ENCODE data around the gene RCAN1.

Gene RCAN1

DNA sequence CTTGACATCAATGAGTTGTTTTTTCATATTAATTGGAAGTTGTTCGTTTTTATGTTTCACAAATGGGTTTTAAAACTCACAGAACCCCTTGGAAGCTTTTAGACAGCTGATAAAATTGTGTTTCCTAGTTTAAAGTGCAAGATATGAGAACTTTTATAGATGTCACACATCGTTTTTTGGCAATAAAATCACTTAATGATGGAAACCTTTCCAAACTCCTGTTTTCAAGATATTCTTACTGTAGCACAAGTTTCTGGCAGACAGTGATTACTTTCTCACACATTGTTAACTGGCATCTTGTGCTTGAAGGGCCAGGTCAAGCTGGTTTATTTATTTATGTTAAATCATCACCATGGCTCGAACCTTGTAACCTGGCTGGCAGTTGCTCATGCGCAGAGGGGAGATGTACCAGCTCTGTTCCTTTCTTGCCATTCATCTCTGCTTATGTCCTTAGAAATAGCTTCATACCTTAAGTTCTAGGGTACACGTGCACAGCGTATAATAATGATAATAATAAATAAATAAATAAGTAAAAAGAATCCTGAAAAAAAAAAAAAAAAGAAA, 10.2 kb upstream of the RCAN1 start:
- H3K4me3 ChIP-seq (ENCODE audit: low read depth, low read length), result no peak overlapping the region
- TF ChIP-seq, protein P1, sequence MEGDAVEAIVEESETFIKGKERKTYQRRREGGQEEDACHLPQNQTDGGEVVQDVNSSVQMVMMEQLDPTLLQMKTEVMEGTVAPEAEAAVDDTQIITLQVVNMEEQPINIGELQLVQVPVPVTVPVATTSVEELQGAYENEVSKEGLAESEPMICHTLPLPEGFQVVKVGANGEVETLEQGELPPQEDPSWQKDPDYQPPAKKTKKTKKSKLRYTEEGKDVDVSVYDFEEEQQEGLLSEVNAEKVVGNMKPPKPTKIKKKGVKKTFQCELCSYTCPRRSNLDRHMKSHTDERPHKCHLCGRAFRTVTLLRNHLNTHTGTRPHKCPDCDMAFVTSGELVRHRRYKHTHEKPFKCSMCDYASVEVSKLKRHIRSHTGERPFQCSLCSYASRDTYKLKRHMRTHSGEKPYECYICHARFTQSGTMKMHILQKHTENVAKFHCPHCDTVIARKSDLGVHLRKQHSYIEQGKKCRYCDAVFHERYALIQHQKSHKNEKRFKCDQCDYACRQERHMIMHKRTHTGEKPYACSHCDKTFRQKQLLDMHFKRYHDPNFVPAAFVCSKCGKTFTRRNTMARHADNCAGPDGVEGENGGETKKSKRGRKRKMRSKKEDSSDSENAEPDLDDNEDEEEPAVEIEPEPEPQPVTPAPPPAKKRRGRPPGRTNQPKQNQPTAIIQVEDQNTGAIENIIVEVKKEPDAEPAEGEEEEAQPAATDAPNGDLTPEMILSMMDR (IDR thresholded peaks at IDR 0.05; ENCODE audit: low read depth, low read length, missing control alignments), result no peak
- DNase-seq (ENCODE audit: low read depth), result no peak
- in situ Hi-C loops (cut with HindIII; ENCODE audit: low sequenced_read_pairs), result no loop called here

GRCh38 chr21:34623516-34623915, 8.6 kb upstream of the RCAN1 start:
- in situ Hi-C loops (cut with HindIII; ENCODE audit: low sequenced_read_pairs), result no loop called here
- no peak overlapping the region for H3K4me3 ChIP-seq (ENCODE audit: low read depth, low read length)
- no peak for DNase-seq (ENCODE audit: low read depth)
- TF ChIP-seq, protein P1 (IDR thresholded peaks at IDR 0.05; ENCODE audit: low read depth, low read length, missing control alignments), result no peak

DNA sequence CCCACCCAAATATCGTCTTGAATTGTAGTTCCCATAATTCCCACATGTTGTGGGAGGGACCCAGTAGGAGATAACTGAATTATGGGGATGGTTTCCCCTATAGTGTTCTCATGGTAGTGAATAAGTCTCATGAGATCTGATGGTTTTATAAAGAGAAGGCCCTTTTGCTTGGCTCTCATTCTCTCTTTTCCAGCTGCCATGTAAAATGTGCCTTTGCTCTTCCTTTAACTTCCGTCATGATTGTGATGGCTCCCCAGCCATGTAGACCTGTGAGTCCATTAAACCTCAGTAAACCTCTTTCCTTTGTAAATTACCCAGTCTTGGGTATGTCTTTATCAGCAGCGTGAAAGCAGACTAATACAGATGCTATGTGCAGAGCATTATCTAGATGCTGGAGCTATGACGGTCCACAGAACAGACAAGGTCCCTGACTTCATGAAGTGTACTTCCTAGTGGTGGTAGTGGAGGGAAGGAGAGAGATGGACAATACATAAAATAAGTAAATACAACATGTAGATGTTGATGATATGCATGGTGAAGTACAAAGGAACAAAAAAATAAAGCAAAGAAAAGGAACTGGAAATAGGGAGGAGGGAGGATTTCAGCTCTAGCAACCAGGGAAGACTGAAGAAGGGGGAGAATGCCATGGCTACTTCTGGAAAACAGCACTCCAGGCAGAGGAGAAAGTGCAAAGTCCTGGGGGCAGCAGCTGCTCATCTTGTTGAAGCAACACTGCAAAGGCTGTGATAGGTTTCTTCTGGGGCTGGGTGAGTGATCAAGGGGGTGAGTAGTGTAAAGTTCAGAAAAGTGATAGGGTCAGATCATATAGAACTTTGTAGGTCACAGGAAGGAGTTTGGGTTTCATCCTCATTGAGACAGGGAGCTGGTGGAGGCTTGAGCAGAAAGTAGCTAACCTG, 6.8 kb upstream of the RCAN1 start:
- TF ChIP-seq, protein P1 (IDR thresholded peaks at IDR 0.05; ENCODE audit: low read depth, low read length, missing control alignments), result no peak
- in situ Hi-C loops (cut with HindIII; ENCODE audit: low sequenced_read_pairs), result no loop called here
- H3K4me3 ChIP-seq (ENCODE audit: low read depth, low read length), result no peak overlapping the region
- DNase-seq (ENCODE audit: low read depth), result no peak

- no peak for DNase-seq (ENCODE audit: low read depth)
- TF ChIP-seq, protein P1 (IDR thresholded peaks at IDR 0.05; ENCODE audit: low read depth, low read length, missing control alignments), result no peak
- in situ Hi-C loops (cut with HindIII; ENCODE audit: low sequenced_read_pairs), result no loop called here
- H3K4me3 ChIP-seq (ENCODE audit: low read depth, low read length), result no peak overlapping the region
Measured at GRCh38 chr21:34619841-34620665, 5.1 kb upstream of the RCAN1 start.

DNA sequence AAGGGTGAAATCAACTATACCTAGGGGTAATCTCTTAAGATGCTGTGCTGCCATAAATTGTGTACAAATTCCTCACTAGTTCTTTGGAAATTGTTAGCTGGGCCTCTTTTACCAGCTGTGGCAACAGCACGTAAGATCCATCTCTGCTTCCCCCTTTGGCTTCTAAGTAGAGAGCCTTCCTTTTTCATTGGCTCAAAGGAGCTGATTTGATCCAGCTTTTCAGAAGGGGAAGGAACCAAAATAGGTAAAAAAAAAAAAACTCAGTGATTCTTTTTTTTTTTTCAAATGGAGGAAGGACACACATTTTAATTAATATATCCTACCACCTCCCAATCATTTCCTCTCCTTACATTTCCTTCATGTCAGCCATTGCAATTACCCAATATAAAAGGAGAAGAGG, 4.0 kb upstream of the RCAN1 start:
- no peak for DNase-seq (ENCODE audit: low read depth)
- TF ChIP-seq, protein P1 (IDR thresholded peaks at IDR 0.05; ENCODE audit: low read depth, low read length, missing control alignments), result no peak
- in situ Hi-C loops (cut with HindIII; ENCODE audit: low sequenced_read_pairs), result no loop called here
- H3K4me3 ChIP-seq (ENCODE audit: low read depth, low read length), result no peak overlapping the region

- no peak for DNase-seq (ENCODE audit: low read depth)
- TF ChIP-seq, protein P1 (IDR thresholded peaks at IDR 0.05; ENCODE audit: low read depth, low read length, missing control alignments), result no peak
- H3K4me3 ChIP-seq (ENCODE audit: low read depth, low read length), result no peak overlapping the region
- in situ Hi-C loops (cut with HindIII; ENCODE audit: low sequenced_read_pairs), result no loop called here
Measured at GRCh38 chr21:34617753-34618339, 2.9 kb upstream of the RCAN1 start.
